ENCODE measurements around the gene KAT2A. TPM values are rescaled to one million over a fixed set of nuclear protein-coding genes. Genes with fewer than 3 reads are reported as not detected.
A peak's percentile ranks its signal among the peaks of the same experiment; 100 is the strongest.

Gene KAT2A
- 63.1 TPM for total RNA-seq

GRCh38 chr17:42120770-42121769, at the start of gene KAT2A:
Gene KAT2A (minus strand): TSS chr17:42121367. CDS start chr17:42121304, 63 bp downstream.
- Histone ChIP-seq H3K9me3 (no peaks in the 10 kb centered on the region), H3K27me3 (no peaks in the 10 kb centered on the region), H3K36me3 (peaks cover 0 to 25% of the 10 kb centered on the region in 2 donors), H3K4me1 (peaks cover 35% of the 10 kb centered on the region), H3K4me3 (peak within 1 kb of the TSS; percentile 86 to 96), H3K27ac (peak within 1 kb of the TSS; percentile 70)
- no peak for DNase-seq (ENCODE audit: extremely low spot score in 2 of 2)
- intact Hi-C loops (cut with DNase I): no loop called here
- TF ChIP-seq CTCF (IDR thresholded peaks at IDR 0.05) (no peak), POLR2AphosphoS5 (IDR thresholded peaks at IDR 0.05; ENCODE audit: insufficient read depth in 1 of 2, low read depth in 1 of 2) (peak; percentile 55 to 79), POLR2A (IDR thresholded peaks at IDR 0.05) (no peak)

- TF ChIP-seq POLR2A (IDR thresholded peaks at IDR 0.05) (no peak), CTCF (IDR thresholded peaks at IDR 0.05) (no peak), POLR2AphosphoS5 (IDR thresholded peaks at IDR 0.05; ENCODE audit: insufficient read depth in 1 of 2, low read depth in 1 of 2) (no peak)
- Histone ChIP-seq H3K27ac (no peak overlapping the region), H3K27me3 (no peaks in the 10 kb centered on the region), H3K4me1 (no peaks in the 10 kb centered on the region), H3K4me3 (no peak overlapping the region), H3K9me3 (no peaks in the 10 kb centered on the region), H3K36me3 (no peaks in the 10 kb centered on the region)
- intact Hi-C loops (cut with DNase I): no loop called here
- DNase-seq (ENCODE audit: extremely low spot score in 2 of 2): no peak
These were observed 48.2 kb upstream of the KAT2A start for GRCh38 chr17:42169351-42169750.

- H3K4me3 ChIP-seq: no peak overlapping the region
- no peak overlapping the region for H3K27ac ChIP-seq
- intact Hi-C loops (cut with DNase I): no loop called here
- no peak for TF ChIP-seq POLR2AphosphoS5 (IDR thresholded peaks at IDR 0.05; ENCODE audit: insufficient read depth in 1 of 2, low read depth in 1 of 2)
- TF ChIP-seq CTCF (IDR thresholded peaks at IDR 0.05): no peak
- TF ChIP-seq POLR2A (IDR thresholded peaks at IDR 0.05): no peak
- H3K27me3 ChIP-seq: no peaks in the 10 kb centered on the region
- DNase-seq (ENCODE audit: extremely low spot score in 2 of 2): no peak
- no peaks in the 10 kb centered on the region for H3K4me1 ChIP-seq
- H3K36me3 ChIP-seq: no peaks in the 10 kb centered on the region
- no peaks in the 10 kb centered on the region for H3K9me3 ChIP-seq
These were observed 46.6 kb upstream of the KAT2A start for GRCh38 chr17:42167807-42168206.

GRCh38 chr17:42166196-42166763, 45.1 kb upstream of the KAT2A start:
- TF ChIP-seq POLR2AphosphoS5 (IDR thresholded peaks at IDR 0.05; ENCODE audit: insufficient read depth in 1 of 2, low read depth in 1 of 2) (no peak), CTCF (IDR thresholded peaks at IDR 0.05) (no peak), POLR2A (IDR thresholded peaks at IDR 0.05) (no peak)

More at GRCh38 chr17:42166196-42166763, 45.1 kb upstream of the KAT2A start:
- H3K27ac ChIP-seq: no peak overlapping the region
- intact Hi-C loops (cut with DNase I): no loop called here
- no peaks in the 10 kb centered on the region for H3K9me3 ChIP-seq
- H3K4me3 ChIP-seq: no peak overlapping the region
- no peaks in the 10 kb centered on the region for H3K27me3 ChIP-seq
- DNase-seq (ENCODE audit: extremely low spot score in 2 of 2): no peak
- H3K4me1 ChIP-seq: no peaks in the 10 kb centered on the region
- no peaks in the 10 kb centered on the region for H3K36me3 ChIP-seq
